ENCODE results near the gene DENND5A. TPM values are rescaled to one million over a fixed set of nuclear protein-coding genes. Genes with fewer than 3 reads are reported as not detected.

The DENND5A gene
- total RNA-seq, result 10 to 100 TPM; 23.9 to 45.8 TPM
- 10 to 100 TPM in 1 of 2 donors, 1 to 10 TPM in 1; 7.9 to 12.5 TPM for polyA plus RNA-seq

GRCh38 chr11:9265211-9266131 lies at the start of gene DENND5A:
TSS of gene DENND5A (minus strand) at chr11:9265350. CDS start at chr11:9265069, 281 bp downstream.
- H3K9ac ChIP-seq (ENCODE audit: low read depth in 1 of 2, low read length in 2 of 2), result peak within 1 kb of the TSS; percentile 89 to 98
- peaks cover 0 to 8% (median 0%) of the 10 kb centered on the region in 4 donors for H3K4me1 ChIP-seq (ENCODE audit: control insufficient read depth in 4 of 4, insufficient read depth in 4 of 4, low read length in 3 of 4)
- H3K36me3 ChIP-seq (ENCODE audit: control insufficient read depth in 4 of 4, insufficient read depth in 3 of 4, low read depth in 1 of 4, low read length in 3 of 4), result no peaks in the 10 kb centered on the region
- no peaks in the 10 kb centered on the region for H3K27me3 ChIP-seq (ENCODE audit: control insufficient read depth in 4 of 4, insufficient read depth in 4 of 4, low read length in 3 of 4)
- peak within 1 kb of the TSS; percentile 94 to 95 for H3K27ac ChIP-seq (ENCODE audit: low read depth in 1 of 2, low read length in 2 of 2)
- TF ChIP-seq YY1 (IDR thresholded peaks at IDR 0.05) (peak; percentile 45), GABPA (IDR thresholded peaks at IDR 0.05 in 1 of 2, conservative IDR thresholded peaks at IDR 0.05 in 1 of 2) (no peak), FOXA2 (IDR thresholded peaks at IDR 0.05) (no peak), JUND (IDR thresholded peaks at IDR 0.05) (peak; percentile 49 to 60), HNF4G (IDR thresholded peaks at IDR 0.05) (no peak), RAD21 (IDR thresholded peaks at IDR 0.05) (no peak), TAF1 (conservative IDR thresholded peaks at IDR 0.05) (no peak), NR2F2 (IDR thresholded peaks at IDR 0.05) (no peak), EGR1 (IDR thresholded peaks at IDR 0.05; ENCODE audit: low read depth in 2 of 2) (peak in 1 of 2 donors; percentile 37), FOXA1 (IDR thresholded peaks at IDR 0.05) (no peak), RXRA (IDR thresholded peaks at IDR 0.05) (no peak), HNF4A (conservative IDR thresholded peaks at IDR 0.05) (peak in 1 of 2 donors; percentile 12), SP1 (IDR thresholded peaks at IDR 0.05) (no peak), REST (IDR thresholded peaks at IDR 0.05) (peak; percentile 45)
- TF ChIP-seq, protein P1, sequence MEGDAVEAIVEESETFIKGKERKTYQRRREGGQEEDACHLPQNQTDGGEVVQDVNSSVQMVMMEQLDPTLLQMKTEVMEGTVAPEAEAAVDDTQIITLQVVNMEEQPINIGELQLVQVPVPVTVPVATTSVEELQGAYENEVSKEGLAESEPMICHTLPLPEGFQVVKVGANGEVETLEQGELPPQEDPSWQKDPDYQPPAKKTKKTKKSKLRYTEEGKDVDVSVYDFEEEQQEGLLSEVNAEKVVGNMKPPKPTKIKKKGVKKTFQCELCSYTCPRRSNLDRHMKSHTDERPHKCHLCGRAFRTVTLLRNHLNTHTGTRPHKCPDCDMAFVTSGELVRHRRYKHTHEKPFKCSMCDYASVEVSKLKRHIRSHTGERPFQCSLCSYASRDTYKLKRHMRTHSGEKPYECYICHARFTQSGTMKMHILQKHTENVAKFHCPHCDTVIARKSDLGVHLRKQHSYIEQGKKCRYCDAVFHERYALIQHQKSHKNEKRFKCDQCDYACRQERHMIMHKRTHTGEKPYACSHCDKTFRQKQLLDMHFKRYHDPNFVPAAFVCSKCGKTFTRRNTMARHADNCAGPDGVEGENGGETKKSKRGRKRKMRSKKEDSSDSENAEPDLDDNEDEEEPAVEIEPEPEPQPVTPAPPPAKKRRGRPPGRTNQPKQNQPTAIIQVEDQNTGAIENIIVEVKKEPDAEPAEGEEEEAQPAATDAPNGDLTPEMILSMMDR (IDR thresholded peaks at IDR 0.05; ENCODE audit: low read depth, low read length, missing input control), result no peak
- TF ChIP-seq, protein P2, sequence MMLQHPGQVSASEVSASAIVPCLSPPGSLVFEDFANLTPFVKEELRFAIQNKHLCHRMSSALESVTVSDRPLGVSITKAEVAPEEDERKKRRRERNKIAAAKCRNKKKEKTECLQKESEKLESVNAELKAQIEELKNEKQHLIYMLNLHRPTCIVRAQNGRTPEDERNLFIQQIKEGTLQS (IDR thresholded peaks at IDR 0.05), result no peak
- TF ChIP-seq, protein P3, sequence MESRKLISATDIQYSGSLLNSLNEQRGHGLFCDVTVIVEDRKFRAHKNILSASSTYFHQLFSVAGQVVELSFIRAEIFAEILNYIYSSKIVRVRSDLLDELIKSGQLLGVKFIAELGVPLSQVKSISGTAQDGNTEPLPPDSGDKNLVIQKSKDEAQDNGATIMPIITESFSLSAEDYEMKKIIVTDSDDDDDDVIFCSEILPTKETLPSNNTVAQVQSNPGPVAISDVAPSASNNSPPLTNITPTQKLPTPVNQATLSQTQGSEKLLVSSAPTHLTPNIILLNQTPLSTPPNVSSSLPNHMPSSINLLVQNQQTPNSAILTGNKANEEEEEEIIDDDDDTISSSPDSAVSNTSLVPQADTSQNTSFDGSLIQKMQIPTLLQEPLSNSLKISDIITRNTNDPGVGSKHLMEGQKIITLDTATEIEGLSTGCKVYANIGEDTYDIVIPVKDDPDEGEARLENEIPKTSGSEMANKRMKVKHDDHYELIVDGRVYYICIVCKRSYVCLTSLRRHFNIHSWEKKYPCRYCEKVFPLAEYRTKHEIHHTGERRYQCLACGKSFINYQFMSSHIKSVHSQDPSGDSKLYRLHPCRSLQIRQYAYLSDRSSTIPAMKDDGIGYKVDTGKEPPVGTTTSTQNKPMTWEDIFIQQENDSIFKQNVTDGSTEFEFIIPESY (IDR thresholded peaks at IDR 0.05), result no peak
- TF ChIP-seq, protein P4, sequence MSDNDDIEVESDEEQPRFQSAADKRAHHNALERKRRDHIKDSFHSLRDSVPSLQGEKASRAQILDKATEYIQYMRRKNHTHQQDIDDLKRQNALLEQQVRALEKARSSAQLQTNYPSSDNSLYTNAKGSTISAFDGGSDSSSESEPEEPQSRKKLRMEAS (IDR thresholded peaks at IDR 0.05), result no peak
- WGBS, result 7% methylated on average over 63 of the region's 63 CpGs
- peak within 1 kb of the TSS; percentile 72 to 91 (median 91) for H3K4me3 ChIP-seq (ENCODE audit: low read depth in 1 of 3, low read length in 3 of 3)
- H3K9me3 ChIP-seq (ENCODE audit: control insufficient read depth in 4 of 4, low read length in 3 of 4), result no peaks in the 10 kb centered on the region
- DNase-seq (ENCODE audit: low spot score), result peak; percentile 76

Measured in liver (tissue), 9 donors.